Spleen (tissue), 7 donors: ENCODE measurements around the gene TAS1R3.

Experiments
- POLR2A ChIP-seq, 3 donors: fragments of 450-650 bp; IDR thresholded peaks; one replicate each; pipeline ENCODE4 v1.5.1; 2017; ENCODE audit warnings: antibody characterized with exemption in 3 of 3, mild to moderate bottlenecking in 1 of 3
- POLR2AphosphoS5 ChIP-seq, 3 donors: sonication (generic); formaldehyde crosslinking; IDR thresholded peaks; one replicate each; pipeline ENCODE4 v1.5.1; 2017; ENCODE audit warnings: antibody characterized with exemption in 3 of 3
- TF ChIP-seq, protein P1 (sequence below), 11 experiments: fragments of 200-600 bp in 7 of 11; fragments of 450-650 bp in 4 of 11; sonication (generic) in 4 of 11; IDR thresholded peaks in 8 of 11; conservative IDR thresholded peaks in 3 of 11; 1 replicate in 7 of 11; 2 replicates in 4 of 11; pipeline versions ENCODE4 v1.4.0 to v1.8.0; 2016 to 2021; ENCODE audit warnings: antibody characterized with exemption in 11 of 11, inconsistent platforms in 4 of 11, mild to moderate bottlenecking in 1 of 11
- donor health status: DM: no; HTN: no; CAD: no; lungs with moderate emphysema.
- donor health status: DM: no; HTN: no; CAD: no.
- donor health status: DM: no; HTN: no; CAD: no.

DNA sequence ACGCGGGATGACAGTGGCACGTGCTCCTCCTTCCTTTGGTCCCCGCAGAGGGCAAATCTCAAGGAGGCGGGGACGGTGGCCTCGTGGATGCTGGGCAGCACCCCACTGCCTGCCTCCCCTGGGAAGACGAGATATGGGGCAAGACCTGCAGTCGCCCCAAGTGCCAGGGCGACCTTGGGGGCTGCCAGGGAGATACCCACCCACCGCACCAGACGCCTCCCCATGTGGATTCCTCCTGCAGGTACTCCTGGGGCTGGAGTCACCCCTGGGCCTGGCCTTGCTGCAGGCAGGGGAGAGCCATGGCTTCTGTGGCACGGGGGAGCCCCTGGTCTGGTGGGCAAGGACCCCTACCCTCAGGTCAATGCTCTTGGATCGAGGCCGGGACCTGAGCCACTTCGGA lies 49.8 kb downstream of the TAS1R3 start:
- TF ChIP-seq, protein P1, sequence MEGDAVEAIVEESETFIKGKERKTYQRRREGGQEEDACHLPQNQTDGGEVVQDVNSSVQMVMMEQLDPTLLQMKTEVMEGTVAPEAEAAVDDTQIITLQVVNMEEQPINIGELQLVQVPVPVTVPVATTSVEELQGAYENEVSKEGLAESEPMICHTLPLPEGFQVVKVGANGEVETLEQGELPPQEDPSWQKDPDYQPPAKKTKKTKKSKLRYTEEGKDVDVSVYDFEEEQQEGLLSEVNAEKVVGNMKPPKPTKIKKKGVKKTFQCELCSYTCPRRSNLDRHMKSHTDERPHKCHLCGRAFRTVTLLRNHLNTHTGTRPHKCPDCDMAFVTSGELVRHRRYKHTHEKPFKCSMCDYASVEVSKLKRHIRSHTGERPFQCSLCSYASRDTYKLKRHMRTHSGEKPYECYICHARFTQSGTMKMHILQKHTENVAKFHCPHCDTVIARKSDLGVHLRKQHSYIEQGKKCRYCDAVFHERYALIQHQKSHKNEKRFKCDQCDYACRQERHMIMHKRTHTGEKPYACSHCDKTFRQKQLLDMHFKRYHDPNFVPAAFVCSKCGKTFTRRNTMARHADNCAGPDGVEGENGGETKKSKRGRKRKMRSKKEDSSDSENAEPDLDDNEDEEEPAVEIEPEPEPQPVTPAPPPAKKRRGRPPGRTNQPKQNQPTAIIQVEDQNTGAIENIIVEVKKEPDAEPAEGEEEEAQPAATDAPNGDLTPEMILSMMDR (IDR thresholded peaks at IDR 0.05 in 8 of 11, conservative IDR thresholded peaks at IDR 0.05 in 3 of 11) = no peak
- TF ChIP-seq POLR2AphosphoS5 (IDR thresholded peaks at IDR 0.05) (no peak), POLR2A (IDR thresholded peaks at IDR 0.05) (no peak)
